ENCODE measurements around the gene RFTN1. TPM values are rescaled to one million over a fixed set of nuclear protein-coding genes. Genes with fewer than 3 reads are reported as not detected.
A peak's percentile ranks its signal among the peaks of the same experiment; 100 is the strongest.
"Not testable (repeated sequence)": the region's sequence is repeated elsewhere in the genome, so short reads cannot be mapped to it uniquely, and the experiment has no call there.

The RFTN1 gene
- total RNA-seq, 4 donors from 2014 or later, result 42.4 to 94.4 (median 62.5) TPM

DNA sequence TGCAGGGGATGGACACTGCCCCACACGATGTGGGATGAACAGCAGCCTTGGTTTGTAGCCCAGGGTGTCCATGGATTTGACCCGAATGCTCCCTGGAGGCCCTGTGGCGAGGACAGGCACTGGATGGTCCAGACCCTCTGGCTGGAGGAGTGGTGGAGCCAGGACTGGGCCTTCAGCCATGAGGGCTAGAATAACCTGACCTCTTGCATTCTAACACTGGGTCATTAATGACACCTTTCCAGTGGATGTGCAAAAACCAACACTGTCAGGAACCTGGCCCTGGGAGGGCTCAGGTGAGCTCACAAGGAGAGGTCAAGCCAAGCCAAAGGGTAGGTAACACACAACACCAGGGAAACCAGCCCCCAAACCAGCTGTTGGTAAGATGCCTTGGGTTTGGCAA is 197.1 kb downstream of the RFTN1 start:
- no peak for ATAC-seq (ENCODE audit: low FRiP score)

DNA sequence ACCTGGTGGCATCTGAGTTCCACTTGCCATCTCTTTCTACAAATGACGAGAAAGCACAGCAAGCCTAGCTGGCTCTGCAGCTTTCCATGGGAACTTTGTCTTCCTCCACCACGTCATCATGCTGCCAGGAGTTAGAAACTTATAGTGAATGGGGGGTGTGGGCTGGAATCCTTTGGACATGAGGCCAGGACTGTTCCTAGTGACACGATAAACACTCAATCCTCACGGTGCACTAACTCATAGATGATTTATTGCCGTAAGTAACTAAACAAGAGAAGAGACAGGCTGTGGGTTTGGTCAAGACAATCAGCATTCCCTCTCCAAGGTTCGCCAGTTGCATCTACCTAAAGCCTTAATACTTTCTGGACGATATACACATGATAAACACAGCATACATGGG is 197.9 kb downstream of the RFTN1 start:
- ATAC-seq (ENCODE audit: low FRiP score) (no peak), DNase-seq (ENCODE audit: low spot score) (no peak)
- TF ChIP-seq, protein P1, sequence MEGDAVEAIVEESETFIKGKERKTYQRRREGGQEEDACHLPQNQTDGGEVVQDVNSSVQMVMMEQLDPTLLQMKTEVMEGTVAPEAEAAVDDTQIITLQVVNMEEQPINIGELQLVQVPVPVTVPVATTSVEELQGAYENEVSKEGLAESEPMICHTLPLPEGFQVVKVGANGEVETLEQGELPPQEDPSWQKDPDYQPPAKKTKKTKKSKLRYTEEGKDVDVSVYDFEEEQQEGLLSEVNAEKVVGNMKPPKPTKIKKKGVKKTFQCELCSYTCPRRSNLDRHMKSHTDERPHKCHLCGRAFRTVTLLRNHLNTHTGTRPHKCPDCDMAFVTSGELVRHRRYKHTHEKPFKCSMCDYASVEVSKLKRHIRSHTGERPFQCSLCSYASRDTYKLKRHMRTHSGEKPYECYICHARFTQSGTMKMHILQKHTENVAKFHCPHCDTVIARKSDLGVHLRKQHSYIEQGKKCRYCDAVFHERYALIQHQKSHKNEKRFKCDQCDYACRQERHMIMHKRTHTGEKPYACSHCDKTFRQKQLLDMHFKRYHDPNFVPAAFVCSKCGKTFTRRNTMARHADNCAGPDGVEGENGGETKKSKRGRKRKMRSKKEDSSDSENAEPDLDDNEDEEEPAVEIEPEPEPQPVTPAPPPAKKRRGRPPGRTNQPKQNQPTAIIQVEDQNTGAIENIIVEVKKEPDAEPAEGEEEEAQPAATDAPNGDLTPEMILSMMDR (IDR thresholded peaks at IDR 0.05), result no peak

More for the DNA sequence above, 197.1 kb downstream of the RFTN1 start:
- no peak for DNase-seq (ENCODE audit: low spot score)
- TF ChIP-seq, protein P1 (IDR thresholded peaks at IDR 0.05), result no peak

DNA sequence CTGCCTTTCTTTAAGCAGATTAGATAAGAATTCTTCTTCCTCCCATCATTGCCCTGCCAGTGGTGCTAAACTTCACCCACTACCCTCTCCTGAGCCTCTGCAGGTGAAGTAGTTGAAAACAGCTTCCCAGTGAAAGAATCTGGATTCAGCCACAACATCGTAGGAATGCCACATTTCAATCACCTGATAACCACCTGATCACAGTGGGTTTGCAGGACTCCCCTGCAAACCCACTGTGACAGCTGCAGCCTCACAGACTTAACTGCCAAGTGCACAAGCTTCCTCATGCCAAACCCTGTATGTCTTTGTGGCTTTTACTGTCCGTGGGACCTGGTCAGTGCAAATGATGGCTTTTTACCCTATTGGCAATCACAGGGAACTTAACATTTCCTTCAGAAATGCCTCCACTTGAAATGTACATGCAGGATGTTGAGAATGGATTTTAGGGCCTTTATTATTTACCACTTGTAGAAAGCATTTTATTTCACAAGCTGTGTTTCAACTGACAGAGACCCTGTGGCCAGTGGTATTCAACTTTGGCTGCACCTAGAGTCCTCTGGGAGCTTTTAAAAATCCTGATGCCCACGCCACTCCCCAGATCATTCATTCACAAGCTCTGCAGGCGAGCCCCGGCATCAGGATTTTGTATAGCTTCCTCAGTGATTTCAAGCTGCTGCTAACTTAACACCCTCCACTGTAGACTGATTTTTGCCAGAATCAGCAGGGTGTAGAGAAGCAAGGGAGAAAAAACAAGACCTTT is 199.4 kb downstream of the RFTN1 start:
- DNase-seq (ENCODE audit: low spot score) (no peak), ATAC-seq (ENCODE audit: low FRiP score) (no peak)
- TF ChIP-seq, protein P1 (IDR thresholded peaks at IDR 0.05), result no peak

DNA sequence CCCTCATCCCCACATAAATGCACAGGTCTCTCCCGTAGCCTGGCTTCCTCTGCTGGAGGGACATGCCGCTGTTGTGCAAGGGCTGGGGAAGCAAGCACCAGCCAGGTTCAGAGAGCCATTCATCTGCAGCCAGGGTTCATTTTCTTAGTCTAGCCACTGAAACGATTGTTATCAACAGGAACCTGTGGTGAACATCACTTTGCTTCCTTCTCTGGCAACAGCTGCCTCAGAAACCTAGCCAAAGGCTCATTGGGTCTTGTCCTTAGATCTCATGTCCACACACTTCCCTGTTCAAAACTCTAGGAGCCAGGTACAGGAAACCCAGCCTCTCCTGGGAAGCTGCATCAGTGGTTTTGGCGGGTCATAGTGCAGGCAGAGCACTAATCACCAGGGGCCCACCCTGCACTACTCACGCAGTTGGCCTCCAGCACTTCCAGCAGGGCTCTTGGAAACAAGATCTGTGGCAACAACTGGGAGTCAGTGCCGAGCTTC is 201.5 kb downstream of the RFTN1 start:
- TF ChIP-seq, protein P1 (IDR thresholded peaks at IDR 0.05), result no peak
- DNase-seq (ENCODE audit: low spot score) (no peak), ATAC-seq (ENCODE audit: low FRiP score) (peak; percentile 68)

DNA sequence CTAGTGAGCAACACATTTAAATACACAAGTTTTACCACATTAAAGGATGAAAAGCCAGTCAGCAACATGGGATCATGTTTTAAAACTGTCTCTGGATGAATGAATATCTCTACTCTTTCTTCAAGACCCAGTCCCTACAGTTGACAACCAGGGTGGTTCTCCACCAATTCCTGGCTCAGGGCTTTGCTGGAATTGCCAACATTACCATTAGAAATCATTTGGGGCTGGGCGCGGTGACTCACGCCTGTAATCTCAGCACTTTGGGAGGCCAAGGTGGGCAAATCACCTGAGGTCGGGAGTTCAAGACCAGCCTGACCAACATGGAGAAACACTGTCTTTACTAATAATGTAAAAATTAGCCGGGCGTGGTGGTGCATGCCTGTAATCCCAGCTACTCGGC is 203.0 kb downstream of the RFTN1 start:
- ATAC-seq (ENCODE audit: low FRiP score); DNase-seq (ENCODE audit: low spot score): not testable (repeated sequence)

DNA sequence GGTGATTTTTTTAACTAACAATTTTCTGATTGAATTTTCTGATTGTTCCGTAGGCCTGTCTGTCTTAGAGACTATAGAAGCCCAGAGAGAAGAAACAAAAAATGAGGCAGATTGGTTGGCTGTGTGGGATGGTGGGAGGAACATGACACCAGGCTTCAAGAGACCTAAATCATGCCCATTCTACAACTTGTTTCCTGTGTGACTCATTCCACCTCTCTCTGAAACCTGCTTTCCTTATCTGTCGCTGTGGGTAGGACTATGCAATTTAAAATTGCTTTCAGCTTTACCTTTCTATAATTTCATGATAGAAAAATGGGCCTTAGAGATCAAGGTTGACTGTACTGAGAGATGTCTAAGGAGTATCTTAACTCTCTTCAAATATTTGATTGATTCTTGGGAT is 203.9 kb downstream of the RFTN1 start:
- peak; percentile 64 for ATAC-seq (ENCODE audit: low FRiP score)
- TF ChIP-seq, protein P1 (IDR thresholded peaks at IDR 0.05), result no peak
- DNase-seq (ENCODE audit: low spot score), result no peak

DNA sequence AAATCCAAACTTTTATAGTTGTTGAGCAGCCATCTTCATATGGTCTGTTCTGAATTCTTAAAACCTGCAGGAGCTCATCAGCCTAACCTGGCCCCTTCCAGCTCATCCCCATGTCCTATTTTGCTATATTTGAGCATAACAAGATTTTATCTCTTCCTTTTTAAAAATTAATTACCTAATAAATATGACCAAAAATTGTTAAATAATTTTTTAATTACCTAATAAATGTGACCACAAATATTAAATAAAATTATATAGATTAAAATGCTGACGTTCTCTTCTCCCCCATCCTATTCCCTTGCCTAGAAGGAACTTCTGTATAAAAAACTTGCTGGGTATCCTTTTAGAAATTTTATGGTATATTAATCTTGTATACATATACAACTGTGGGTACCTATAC is 204.8 kb downstream of the RFTN1 start:
- no peak for DNase-seq (ENCODE audit: low spot score)
- ATAC-seq (ENCODE audit: low FRiP score), result no peak
- TF ChIP-seq, protein P1 (IDR thresholded peaks at IDR 0.05), result no peak
